GM10266 (cell line): Measurements from ENCODE around the gene FOXJ1.

ENCODE experiments used
- DNase-seq: peaks from one replicate; pipeline ENCODE4 v3.0.0; 2012; ENCODE audit errors: extremely low spot score
- TF ChIP-seq, protein P1 (sequence below): IDR thresholded peaks from 2 replicates; pipeline ENCODE4 v1.5.1; 2012; ENCODE audit warnings: mild to moderate bottlenecking, low read depth; ENCODE audit not compliant: control insufficient read depth, insufficient read depth; ENCODE audit errors: missing control alignments

The FOXJ1 gene

GRCh38 chr17:76125391-76125675 lies 15.7 kb downstream of the FOXJ1 start:
- TF ChIP-seq, protein P1, sequence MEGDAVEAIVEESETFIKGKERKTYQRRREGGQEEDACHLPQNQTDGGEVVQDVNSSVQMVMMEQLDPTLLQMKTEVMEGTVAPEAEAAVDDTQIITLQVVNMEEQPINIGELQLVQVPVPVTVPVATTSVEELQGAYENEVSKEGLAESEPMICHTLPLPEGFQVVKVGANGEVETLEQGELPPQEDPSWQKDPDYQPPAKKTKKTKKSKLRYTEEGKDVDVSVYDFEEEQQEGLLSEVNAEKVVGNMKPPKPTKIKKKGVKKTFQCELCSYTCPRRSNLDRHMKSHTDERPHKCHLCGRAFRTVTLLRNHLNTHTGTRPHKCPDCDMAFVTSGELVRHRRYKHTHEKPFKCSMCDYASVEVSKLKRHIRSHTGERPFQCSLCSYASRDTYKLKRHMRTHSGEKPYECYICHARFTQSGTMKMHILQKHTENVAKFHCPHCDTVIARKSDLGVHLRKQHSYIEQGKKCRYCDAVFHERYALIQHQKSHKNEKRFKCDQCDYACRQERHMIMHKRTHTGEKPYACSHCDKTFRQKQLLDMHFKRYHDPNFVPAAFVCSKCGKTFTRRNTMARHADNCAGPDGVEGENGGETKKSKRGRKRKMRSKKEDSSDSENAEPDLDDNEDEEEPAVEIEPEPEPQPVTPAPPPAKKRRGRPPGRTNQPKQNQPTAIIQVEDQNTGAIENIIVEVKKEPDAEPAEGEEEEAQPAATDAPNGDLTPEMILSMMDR, result no peak

DNA sequence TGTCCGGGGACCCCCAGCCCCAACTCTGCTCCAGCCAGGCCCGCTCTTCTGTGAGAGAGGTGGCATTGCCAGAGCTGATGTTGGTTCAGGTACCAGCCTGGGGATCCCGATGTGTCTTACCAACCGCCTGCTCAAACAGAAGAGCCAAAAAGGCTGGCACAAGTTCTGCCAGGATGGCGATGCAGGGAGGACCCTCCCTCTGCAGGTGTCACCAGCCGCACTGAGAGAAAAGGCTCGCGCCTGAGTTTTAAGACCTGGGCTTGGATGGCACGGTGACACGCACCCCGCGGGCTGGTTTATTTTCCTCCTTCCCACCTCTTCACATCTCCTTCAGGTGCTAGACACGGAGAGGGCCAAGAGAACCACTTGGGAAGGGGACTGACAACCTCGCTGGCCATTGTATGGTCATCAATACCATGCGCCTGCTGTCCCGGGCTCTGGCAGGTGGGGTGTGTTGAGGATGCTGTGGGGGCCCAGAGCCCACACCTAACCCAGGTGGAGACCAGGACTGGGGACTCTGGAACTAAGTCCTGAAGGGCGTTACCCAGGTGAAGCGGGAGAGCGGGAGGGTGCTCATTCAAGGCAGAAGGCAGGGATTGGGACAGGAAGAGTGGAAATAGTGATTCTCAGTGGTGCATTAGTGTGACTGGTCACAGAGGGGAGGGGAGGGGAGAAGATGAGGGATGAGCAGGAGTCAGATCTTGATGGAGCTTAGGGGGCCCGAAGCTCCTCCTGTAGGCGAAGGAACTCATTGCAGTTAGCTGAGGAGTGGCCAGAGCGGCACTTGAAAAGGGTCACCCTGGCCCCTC lies 16.3 kb downstream of the FOXJ1 start:
- TF ChIP-seq, protein P1, result peak; percentile 15
- peak; percentile 44 for DNase-seq

More at GRCh38 chr17:76125391-76125675, 15.7 kb downstream of the FOXJ1 start:
- no peak for DNase-seq

GRCh38 chr17:76123749-76124581 lies 17.1 kb downstream of the FOXJ1 start:
- peak; percentile 18 for DNase-seq

GRCh38 chr17:76123191-76123499 lies 17.9 kb downstream of the FOXJ1 start:
- TF ChIP-seq, protein P1, result no peak
- no peak for DNase-seq

More at GRCh38 chr17:76123749-76124581, 17.1 kb downstream of the FOXJ1 start:
- TF ChIP-seq, protein P1, result no peak

- TF ChIP-seq, protein P1, result no peak
- peak; percentile 37 for DNase-seq
Observed at GRCh38 chr17:76122431-76123190, 18.4 kb downstream of the FOXJ1 start.

DNA sequence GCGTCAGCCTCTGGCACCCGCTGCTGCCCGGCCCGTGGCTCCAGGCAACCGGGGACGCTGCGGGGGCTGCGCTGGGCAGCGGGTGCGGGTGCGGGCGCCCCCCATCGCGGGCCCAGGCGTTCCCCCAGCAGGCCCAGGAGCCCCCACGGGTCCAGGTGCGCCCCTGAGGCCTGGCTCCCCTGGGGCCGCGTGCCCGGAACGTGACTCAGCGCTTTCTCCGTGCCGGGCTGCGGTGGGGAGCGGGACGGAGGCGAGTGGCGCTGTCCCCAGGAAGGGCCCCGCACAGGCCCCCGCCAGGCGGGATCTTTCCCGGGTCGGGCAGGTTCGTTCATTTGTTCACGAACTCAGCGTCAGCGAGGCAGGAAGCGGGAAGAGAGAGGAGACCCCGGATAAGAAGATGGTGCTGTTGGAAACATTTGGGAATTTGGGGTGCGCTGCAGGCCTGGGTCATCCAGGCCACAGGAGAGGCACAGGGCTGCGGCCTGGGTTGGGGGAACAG lies 19.1 kb downstream of the FOXJ1 start:
- TF ChIP-seq, protein P1, result no peak
- DNase-seq, result peak; percentile 55
